ENCODE results near the gene MPND. TPM values are rescaled to one million over a fixed set of nuclear protein-coding genes. Genes with fewer than 3 reads are reported as not detected.

Gene MPND
- total and polyA plus RNA-seq, 2 of the 13 experiments (the other 11 are each of a cell fraction or from before 2014, with no cell fraction given) = 10.8 to 15.8 TPM

DNA sequence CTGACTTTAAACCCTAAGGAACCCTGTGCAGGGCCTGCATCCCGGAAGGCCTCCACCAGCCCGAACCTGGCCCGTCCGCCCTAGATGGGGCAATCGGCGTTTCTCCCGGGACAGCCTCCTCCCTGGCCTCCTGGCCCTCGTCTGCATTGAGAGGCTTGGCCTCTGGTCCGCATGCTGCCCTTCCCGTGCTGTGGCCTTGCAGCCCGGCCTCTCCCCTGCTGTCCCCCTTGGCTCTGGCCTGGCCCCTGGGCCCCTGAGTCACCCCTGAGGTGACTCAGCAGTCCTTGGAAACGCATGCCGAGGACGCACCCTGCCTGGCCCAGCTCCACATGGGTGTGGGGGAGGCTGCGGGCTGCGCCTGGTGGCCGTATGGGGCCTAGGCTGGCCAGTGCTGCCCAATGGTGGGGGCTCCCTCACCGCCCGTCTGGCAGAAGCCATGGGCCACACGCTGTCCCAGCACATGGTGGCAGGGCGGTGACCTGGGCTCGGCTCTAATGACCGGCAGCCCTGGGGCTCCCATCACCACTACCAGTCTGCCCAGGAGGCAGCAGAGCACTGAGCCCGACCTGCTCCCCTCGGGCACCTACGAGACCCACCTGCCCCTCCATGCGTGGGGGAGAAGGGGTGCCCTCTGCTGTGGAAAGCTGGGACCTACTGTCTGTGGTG lies 31.3 kb downstream of the MPND start:
- Histone ChIP-seq H3K9ac (ENCODE audit: insufficient read depth, low read depth, low read length) (peak overlapping the region; percentile 74), H3K4me3 (replicated peaks in 1 of 3; ENCODE audit: insufficient read depth in 1 of 3, low read depth in 2 of 3, low read length in 3 of 3) (peak overlapping the region in 1 of 3 experiments; percentile 53; a peak in 2 of 6 replicates), H2AFZ (ENCODE audit: low read length) (no peak overlapping the region), H3K9me3 (ENCODE audit: low read length) (no peaks in the 10 kb centered on the region), H3K27ac (ENCODE audit: extremely low read length, insufficient read depth, low read length) (peak overlapping the region; percentile 84), H3K79me2 (ENCODE audit: insufficient read depth, low read length) (peaks cover 69% of the 10 kb centered on the region), H3K4me1 (ENCODE audit: insufficient read depth, low read length) (peaks cover 42% of the 10 kb centered on the region), H3K27me3 (ENCODE audit: control insufficient read depth in 1 of 2, insufficient read depth in 2 of 2, low read length in 2 of 2) (no peaks in the 10 kb centered on the region), H3K36me3 (replicated peaks in 1 of 2; ENCODE audit: control insufficient read depth in 1 of 2, insufficient read depth in 2 of 2, low read length in 2 of 2) (peaks cover 7 to 25% of the 10 kb centered on the region in 2 experiments; a peak in 4 of 5 replicates), H4K20me1 (ENCODE audit: insufficient read depth, low read length) (peaks cover 2% of the 10 kb centered on the region; the same call in 1 of the 2 replicates), H3K4me2 (ENCODE audit: low read depth, low read length) (peak overlapping the region; percentile 64)
- BruUV-seq (replicated peaks) = TSS peak; percentile 66
- FAIRE-seq (no peak), ATAC-seq (peak; percentile 81), DNase-seq (ENCODE audit: low spot score) (peak; percentile 79)
- CTCF ChIA-PET (ENCODE audit: low intra/inter-chr PET ratio, low total read pairs) = interaction anchor here (3.1 kb wide), 1 partner anchor 26 kb away, joined by 27 read pairs; the partner anchor contains the start of genes CHAF1A and SH3GL1
- in situ Hi-C loops (cut with HindIII; ENCODE audit: extremely low pct_ligation_motif_present, low pct_unique_long_range_greater_than_20kb) (no loop called here), intact Hi-C loops (cut with micrococcal nuclease; ENCODE audit: unreplicated experiment) (no loop called here)
- POLR2A ChIA-PET = interaction anchor here (0.9 to 4.8 kb wide), 15 partner anchors 11 to 128 kb away, joined by 3 to 64 read pairs (median 8); partner anchors contain the start of genes CHAF1A, HDGFL2, MPND and YJU2
- WGBS (ENCODE audit: low lambda C conversion rate) = no CpG with 5 or more reads among the region's 27 CpGs
- TF ChIP-seq ZNF792 (CRISPR knock-in tag; IDR thresholded peaks at IDR 0.05) (peak; percentile 64; the same call in 1 of the 2 replicates), MAF1 (CRISPR knock-in tag; IDR thresholded peaks at IDR 0.05; ENCODE audit: borderline replicate concordance) (no peak), SP4 (CRISPR knock-in tag; IDR thresholded peaks at IDR 0.05) (no peak), ZNF337 (CRISPR knock-in tag; IDR thresholded peaks at IDR 0.05; ENCODE audit: borderline replicate concordance, low read depth) (peak; percentile 48; the same call in 1 of the 2 replicates), ZNF674 (CRISPR knock-in tag; IDR thresholded peaks at IDR 0.05; ENCODE audit: low read depth) (no peak), ZNF383 (CRISPR knock-in tag; IDR thresholded peaks at IDR 0.05; ENCODE audit: borderline replicate concordance) (no peak), FOXM1 (CRISPR knock-in tag; IDR thresholded peaks at IDR 0.05) (no peak), CCDC6 (CRISPR knock-in tag; IDR thresholded peaks at IDR 0.05) (peak; percentile 47; the same call in 1 of the 2 replicates), ZNF362 (CRISPR knock-in tag; IDR thresholded peaks at IDR 0.05; ENCODE audit: borderline replicate concordance) (no peak), SOX6 (IDR thresholded peaks at IDR 0.05) (no peak), SOX6 (CRISPR knock-in tag; IDR thresholded peaks at IDR 0.05) (peak; percentile 65), ZBTB42 (CRISPR knock-in tag; IDR thresholded peaks at IDR 0.05) (no peak), KLF16 (CRISPR knock-in tag; IDR thresholded peaks at IDR 0.05) (peak in 1 of 2 experiments; percentile 92; a peak in 2 of 4 replicates), ZSCAN25 (CRISPR knock-in tag; IDR thresholded peaks at IDR 0.05) (peak; percentile 98), ZEB1 (IDR thresholded peaks at IDR 0.05; ENCODE audit: insufficient replicate concordance, low read depth) (no peak)
- TF ChIP-seq, protein P1, sequence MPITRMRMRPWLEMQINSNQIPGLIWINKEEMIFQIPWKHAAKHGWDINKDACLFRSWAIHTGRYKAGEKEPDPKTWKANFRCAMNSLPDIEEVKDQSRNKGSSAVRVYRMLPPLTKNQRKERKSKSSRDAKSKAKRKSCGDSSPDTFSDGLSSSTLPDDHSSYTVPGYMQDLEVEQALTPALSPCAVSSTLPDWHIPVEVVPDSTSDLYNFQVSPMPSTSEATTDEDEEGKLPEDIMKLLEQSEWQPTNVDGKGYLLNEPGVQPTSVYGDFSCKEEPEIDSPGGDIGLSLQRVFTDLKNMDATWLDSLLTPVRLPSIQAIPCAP (CRISPR knock-in tag; IDR thresholded peaks at IDR 0.05; ENCODE audit: low read depth) = no peak; the same call in 1 of the 2 replicates
- TF ChIP-seq, protein P2, sequence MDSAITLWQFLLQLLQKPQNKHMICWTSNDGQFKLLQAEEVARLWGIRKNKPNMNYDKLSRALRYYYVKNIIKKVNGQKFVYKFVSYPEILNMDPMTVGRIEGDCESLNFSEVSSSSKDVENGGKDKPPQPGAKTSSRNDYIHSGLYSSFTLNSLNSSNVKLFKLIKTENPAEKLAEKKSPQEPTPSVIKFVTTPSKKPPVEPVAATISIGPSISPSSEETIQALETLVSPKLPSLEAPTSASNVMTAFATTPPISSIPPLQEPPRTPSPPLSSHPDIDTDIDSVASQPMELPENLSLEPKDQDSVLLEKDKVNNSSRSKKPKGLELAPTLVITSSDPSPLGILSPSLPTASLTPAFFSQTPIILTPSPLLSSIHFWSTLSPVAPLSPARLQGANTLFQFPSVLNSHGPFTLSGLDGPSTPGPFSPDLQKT (CRISPR knock-in tag; IDR thresholded peaks at IDR 0.05; ENCODE audit: borderline replicate concordance) = no peak
- TF ChIP-seq, protein P3, sequence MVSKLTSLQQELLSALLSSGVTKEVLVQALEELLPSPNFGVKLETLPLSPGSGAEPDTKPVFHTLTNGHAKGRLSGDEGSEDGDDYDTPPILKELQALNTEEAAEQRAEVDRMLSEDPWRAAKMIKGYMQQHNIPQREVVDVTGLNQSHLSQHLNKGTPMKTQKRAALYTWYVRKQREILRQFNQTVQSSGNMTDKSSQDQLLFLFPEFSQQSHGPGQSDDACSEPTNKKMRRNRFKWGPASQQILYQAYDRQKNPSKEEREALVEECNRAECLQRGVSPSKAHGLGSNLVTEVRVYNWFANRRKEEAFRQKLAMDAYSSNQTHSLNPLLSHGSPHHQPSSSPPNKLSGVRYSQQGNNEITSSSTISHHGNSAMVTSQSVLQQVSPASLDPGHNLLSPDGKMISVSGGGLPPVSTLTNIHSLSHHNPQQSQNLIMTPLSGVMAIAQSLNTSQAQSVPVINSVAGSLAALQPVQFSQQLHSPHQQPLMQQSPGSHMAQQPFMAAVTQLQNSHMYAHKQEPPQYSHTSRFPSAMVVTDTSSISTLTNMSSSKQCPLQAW (CRISPR knock-in tag; IDR thresholded peaks at IDR 0.05) = peak; percentile 75

Measured in HepG2 (cell line).